Uterus (tissue), 4 donors: ENCODE results near the gene ZNF668. TPM values are rescaled to one million over a fixed set of nuclear protein-coding genes. Genes with fewer than 3 reads are reported as not detected.

ENCODE experiments used
- DNase-seq, 2 donors: peaks; one replicate each; pipeline ENCODE4 v3.0.0-alpha.2; 2019 to 2020
- H3K27ac ChIP-seq, 2 donors: fragments of 200-600 bp; sonication (generic); 1 replicate in 1 of 2; 2 replicates in 1 of 2; pipeline ENCODE4 v1.5.1; 2016 to 2018
- H3K27me3 ChIP-seq, 2 donors: fragments of 200-600 bp; sonication (generic); one replicate each; pipeline ENCODE4 v1.5.1; 2018 to 2019; ENCODE audit warnings: control low read depth in 1 of 2
- H3K36me3 ChIP-seq, 2 donors: fragments of 200-600 bp; sonication (generic); one replicate each; pipeline ENCODE4 v1.5.1; 2019; ENCODE audit warnings: control low read depth in 1 of 2
- H3K4me1 ChIP-seq, 2 donors: fragments of 200-600 bp; sonication (generic); one replicate each; pipeline ENCODE4 v1.5.1; 2018 to 2019; ENCODE audit warnings: control low read depth in 1 of 2
- H3K4me3 ChIP-seq, 2 donors: fragments of 200-600 bp; sonication (generic); 1 replicate in 1 of 2; 2 replicates in 1 of 2; pipeline ENCODE4 v1.5.1; 2018 to 2019; ENCODE audit warnings: mild to moderate bottlenecking in 1 of 2
- H3K9me3 ChIP-seq, 2 donors: fragments of 200-600 bp; sonication (generic); one replicate each; pipeline ENCODE4 v1.5.1; 2019; ENCODE audit warnings: control low read depth in 1 of 2
- POLR2A ChIP-seq, 2 donors: fragments of 450-650 bp; IDR thresholded peaks; one replicate each; pipeline ENCODE4 v1.6.1; 2016; ENCODE audit warnings: antibody characterized with exemption in 2 of 2, mild to moderate bottlenecking in 1 of 2, moderate library complexity in 1 of 2
- intact Hi-C: fragments of 100-400 bp; cut with DNase I; formaldehyde crosslinking; loops from one replicate; pipeline ENCODE4 v1.15.1; 2023; ENCODE audit warnings: low total_unique reads
- total RNA-seq, 4 donors: library from RNA; depleted of rRNA in 3 of 4; stranded (reverse); fragments of >200 nt in 3 of 4; gene quantifications; one replicate each; pipeline versions ENCODE4 v1.1.0 to v1.2.4, GENCODE V29; 2014 to 2023
- TF ChIP-seq, protein P1 (sequence below), 4 experiments: fragments of 200-600 bp in 2 of 4; fragments of 450-650 bp in 2 of 4; sonication (generic) in 2 of 4; IDR thresholded peaks; one replicate each; pipeline ENCODE4 v1.5.1; 2016 to 2019; ENCODE audit warnings: antibody characterized with exemption in 4 of 4, mild to moderate bottlenecking in 2 of 4, moderate library complexity in 1 of 4
- donor health status: DM: yes; HTN: yes; CAD: no.

The ZNF668 gene
- total RNA-seq, 4 donors from 2014 or later = 4.4 to 20.6 (median 6.4) TPM

DNA sequence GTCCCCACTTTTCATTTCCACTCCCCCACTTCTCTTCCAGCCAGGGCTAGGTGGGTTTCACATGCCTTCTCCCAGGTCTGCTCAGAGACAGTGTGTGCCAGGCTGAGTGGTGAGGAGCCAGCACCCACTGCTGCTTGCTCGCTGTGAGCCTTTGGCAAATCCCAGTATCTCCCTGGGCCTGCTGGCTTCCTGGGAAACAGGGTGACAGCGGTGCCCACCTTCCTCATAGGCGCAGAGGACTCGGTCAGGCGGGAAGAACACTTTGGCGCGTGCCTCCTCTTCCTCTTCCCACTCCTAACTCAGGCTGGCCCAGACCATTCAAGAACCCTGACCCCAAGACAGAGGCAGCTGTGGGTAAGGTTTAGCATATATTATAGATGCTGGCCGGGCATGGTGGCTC, 15.2 kb upstream of the ZNF668 start:
- intact Hi-C loops = no loop called here
- H3K27me3 ChIP-seq = no peaks in the 10 kb centered on the region
- no peak for DNase-seq
- no peak overlapping the region for H3K4me3 ChIP-seq
- no peak overlapping the region for H3K27ac ChIP-seq
- H3K4me1 ChIP-seq = peaks cover 0 to 3% of the 10 kb centered on the region in 2 donors
- no peaks in the 10 kb centered on the region for H3K36me3 ChIP-seq
- no peaks in the 10 kb centered on the region for H3K9me3 ChIP-seq
- TF ChIP-seq POLR2A (IDR thresholded peaks at IDR 0.05) = no peak
- TF ChIP-seq, protein P1, sequence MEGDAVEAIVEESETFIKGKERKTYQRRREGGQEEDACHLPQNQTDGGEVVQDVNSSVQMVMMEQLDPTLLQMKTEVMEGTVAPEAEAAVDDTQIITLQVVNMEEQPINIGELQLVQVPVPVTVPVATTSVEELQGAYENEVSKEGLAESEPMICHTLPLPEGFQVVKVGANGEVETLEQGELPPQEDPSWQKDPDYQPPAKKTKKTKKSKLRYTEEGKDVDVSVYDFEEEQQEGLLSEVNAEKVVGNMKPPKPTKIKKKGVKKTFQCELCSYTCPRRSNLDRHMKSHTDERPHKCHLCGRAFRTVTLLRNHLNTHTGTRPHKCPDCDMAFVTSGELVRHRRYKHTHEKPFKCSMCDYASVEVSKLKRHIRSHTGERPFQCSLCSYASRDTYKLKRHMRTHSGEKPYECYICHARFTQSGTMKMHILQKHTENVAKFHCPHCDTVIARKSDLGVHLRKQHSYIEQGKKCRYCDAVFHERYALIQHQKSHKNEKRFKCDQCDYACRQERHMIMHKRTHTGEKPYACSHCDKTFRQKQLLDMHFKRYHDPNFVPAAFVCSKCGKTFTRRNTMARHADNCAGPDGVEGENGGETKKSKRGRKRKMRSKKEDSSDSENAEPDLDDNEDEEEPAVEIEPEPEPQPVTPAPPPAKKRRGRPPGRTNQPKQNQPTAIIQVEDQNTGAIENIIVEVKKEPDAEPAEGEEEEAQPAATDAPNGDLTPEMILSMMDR (IDR thresholded peaks at IDR 0.05) = no peak

DNA sequence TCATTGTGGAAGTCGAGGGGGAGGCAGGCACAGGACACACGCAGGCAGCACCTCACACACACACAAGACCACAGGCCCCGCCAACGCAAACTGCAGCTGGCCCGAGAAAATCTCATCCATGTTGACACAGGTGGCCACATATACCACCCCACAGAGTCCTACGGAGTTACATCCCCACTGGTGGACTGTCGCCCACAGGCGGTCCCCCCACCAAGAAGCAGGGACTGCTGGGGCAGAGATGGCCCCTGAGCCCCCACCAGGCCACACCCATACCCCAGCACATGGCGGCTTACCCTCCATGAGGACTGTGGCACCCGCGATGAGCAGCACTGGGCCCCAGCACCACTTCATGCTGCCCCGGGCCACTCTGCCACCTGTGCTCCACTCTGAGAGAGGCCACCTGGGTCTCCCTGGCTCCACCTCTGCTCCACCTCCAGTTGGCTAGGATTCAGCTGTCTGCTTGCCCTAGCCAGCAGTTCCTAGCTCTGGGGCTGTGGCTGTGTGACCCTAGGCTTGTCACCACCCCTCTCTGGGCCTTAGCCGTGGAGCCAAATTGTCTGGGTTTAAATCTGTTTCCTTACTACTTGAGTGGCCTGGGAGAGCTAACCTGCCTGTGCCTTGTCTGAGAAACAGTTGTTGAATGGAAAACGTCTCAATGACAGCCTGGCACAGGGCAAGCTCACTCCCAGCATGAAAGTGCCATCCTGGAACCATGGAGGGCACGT, 14.6 kb upstream of the ZNF668 start, which contains the start of gene PRSS53:
TSS of gene PRSS53 (minus strand) at position 485 of the 725 bp plus-strand sequence. CDS start at position 351, 134 bp downstream.
- H3K4me1 ChIP-seq = peaks cover 0 to 3% of the 10 kb centered on the region in 2 donors
- no peak within 1 kb of the TSS for H3K27ac ChIP-seq
- intact Hi-C loops = no loop called here
- H3K9me3 ChIP-seq = no peaks in the 10 kb centered on the region
- no peak for DNase-seq
- H3K36me3 ChIP-seq = no peaks in the 10 kb centered on the region
- no peak within 1 kb of the TSS for H3K4me3 ChIP-seq
- TF ChIP-seq POLR2A (IDR thresholded peaks at IDR 0.05) = no peak
- TF ChIP-seq, protein P1 (IDR thresholded peaks at IDR 0.05) = no peak
- H3K27me3 ChIP-seq = no peaks in the 10 kb centered on the region

DNA sequence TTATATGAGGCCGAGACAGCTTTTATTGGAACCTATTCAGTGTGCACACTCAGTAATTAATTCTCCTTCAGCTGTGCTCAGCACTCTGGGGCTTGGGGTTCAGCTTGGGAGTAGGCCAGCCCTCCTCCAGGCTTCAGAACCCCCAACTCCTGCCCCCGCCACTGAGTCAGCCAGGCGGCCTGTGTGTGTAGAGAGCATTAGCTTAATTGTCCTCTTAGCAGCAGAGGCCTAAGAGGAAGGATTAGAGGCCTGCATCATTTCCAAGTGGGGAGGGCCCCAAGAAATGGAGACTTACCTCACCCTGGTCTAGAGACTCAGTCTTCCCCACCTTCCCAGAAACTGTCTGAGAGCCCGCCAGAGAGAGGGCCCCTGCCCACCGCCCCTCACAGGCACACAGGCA, 13.9 kb upstream of the ZNF668 start:
- TF ChIP-seq, protein P1 (IDR thresholded peaks at IDR 0.05) = no peak
- no peak for TF ChIP-seq POLR2A (IDR thresholded peaks at IDR 0.05)
- no peak overlapping the region for H3K4me3 ChIP-seq
- H3K27ac ChIP-seq = no peak overlapping the region
- intact Hi-C loops = no loop called here
- no peaks in the 10 kb centered on the region for H3K27me3 ChIP-seq
- no peaks in the 10 kb centered on the region for H3K9me3 ChIP-seq
- no peaks in the 10 kb centered on the region for H3K4me1 ChIP-seq
- no peak for DNase-seq
- H3K36me3 ChIP-seq = no peaks in the 10 kb centered on the region

DNA sequence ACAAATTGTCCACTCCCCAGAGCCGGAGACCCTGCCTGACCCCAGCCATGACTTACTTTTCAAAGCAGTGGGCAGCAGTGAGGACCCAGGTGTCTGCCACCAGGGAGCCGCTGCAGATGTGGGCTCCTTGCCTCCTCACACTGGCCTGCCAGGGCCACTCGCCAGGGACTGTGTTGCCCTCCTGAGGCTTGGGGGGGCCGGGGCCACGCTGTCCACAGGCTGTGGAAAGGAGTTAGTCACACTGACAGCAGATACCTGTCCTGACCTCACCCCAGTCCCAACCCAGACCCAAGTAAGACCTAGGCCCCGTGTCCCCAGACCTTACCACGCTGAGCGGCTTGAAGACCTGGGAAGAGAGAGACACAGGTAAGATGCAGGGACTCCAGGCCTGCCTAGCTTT, 13.4 kb upstream of the ZNF668 start:
- Histone ChIP-seq H3K9me3 (no peaks in the 10 kb centered on the region), H3K4me1 (no peaks in the 10 kb centered on the region), H3K36me3 (no peaks in the 10 kb centered on the region), H3K27ac (no peak overlapping the region), H3K27me3 (no peaks in the 10 kb centered on the region), H3K4me3 (no peak overlapping the region)
- no peak for DNase-seq
- intact Hi-C loops = no loop called here
- TF ChIP-seq, protein P1 (IDR thresholded peaks at IDR 0.05) = no peak

DNA sequence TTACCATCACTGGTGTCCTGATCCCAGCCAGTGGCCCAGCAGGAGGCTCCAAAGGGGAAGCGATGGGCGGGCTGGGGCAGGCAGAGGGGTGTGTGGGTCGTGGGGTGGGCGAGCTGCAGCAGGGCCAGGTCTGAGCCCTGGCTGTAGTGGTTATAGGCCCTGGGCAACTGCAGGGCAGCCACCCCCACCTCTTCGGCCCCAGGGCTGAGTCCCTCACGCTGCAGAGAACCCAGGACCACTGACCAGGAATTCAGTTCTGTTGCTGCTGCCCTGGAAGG, 12.5 kb upstream of the ZNF668 start:
- no peaks in the 10 kb centered on the region for H3K4me1 ChIP-seq
- no peaks in the 10 kb centered on the region for H3K36me3 ChIP-seq
- no peak overlapping the region for H3K27ac ChIP-seq
- no peaks in the 10 kb centered on the region for H3K27me3 ChIP-seq
- TF ChIP-seq, protein P1 (IDR thresholded peaks at IDR 0.05) = no peak
- DNase-seq = no peak
- no peak overlapping the region for H3K4me3 ChIP-seq
- no peaks in the 10 kb centered on the region for H3K9me3 ChIP-seq
- intact Hi-C loops = no loop called here
